ENCODE measurements around the gene DUS1L. TPM values are rescaled to one million over a fixed set of nuclear protein-coding genes. Genes with fewer than 3 reads are reported as not detected.

DUS1L gene
- total RNA-seq, 1 experiment from 2014 or later = 176 TPM

GRCh38 chr17:82086941-82087906, 21.6 kb upstream of the DUS1L start:
- H4K20me1 ChIP-seq (ENCODE audit: insufficient read depth) = peaks cover 2% of the 10 kb centered on the region; the same call in 1 of the 2 replicates
- peaks cover 75 to 100% of the 10 kb centered on the region in 2 experiments for H3K36me3 ChIP-seq (ENCODE audit: control insufficient read depth in 1 of 2, insufficient read depth in 2 of 2, low read length in 2 of 2)
- intact Hi-C loops (cut with micrococcal nuclease) = no loop called here

More at GRCh38 chr17:82086941-82087906, 21.6 kb upstream of the DUS1L start:
- no TSS peak for BruUV-seq (replicated peaks)
- H3K4me2 ChIP-seq (ENCODE audit: low read length) = no peak overlapping the region
- no peak overlapping the region for H3K9ac ChIP-seq (ENCODE audit: low read length)
- TF ChIP-seq FOSL1 (IDR thresholded peaks at IDR 0.05; ENCODE audit: low read depth) (no peak), REST (IDR thresholded peaks at IDR 0.05; ENCODE audit: low read depth) (no peak), EGR1 (IDR thresholded peaks at IDR 0.05; ENCODE audit: low read depth) (no peak), TCF7L2 (IDR thresholded peaks at IDR 0.05; ENCODE audit: borderline replicate concordance, extremely low read depth, insufficient read depth, insufficient read length) (no peak), YY1 (IDR thresholded peaks at IDR 0.05; ENCODE audit: extremely low read depth, insufficient replicate concordance, low read depth, low read length) (no peak), MAX (IDR thresholded peaks at IDR 0.05) (no peak), SIN3A (IDR thresholded peaks at IDR 0.05; ENCODE audit: low read depth) (no peak), CBX3 (IDR thresholded peaks at IDR 0.05; ENCODE audit: low read depth) (no peak), RAD21 (IDR thresholded peaks at IDR 0.05; ENCODE audit: low read depth) (no peak), POLR2AphosphoS5 (IDR thresholded peaks at IDR 0.05; ENCODE audit: low read depth, low read length) (no peak), ELF1 (IDR thresholded peaks at IDR 0.05; ENCODE audit: borderline replicate concordance, low read depth) (no peak), ZFX (IDR thresholded peaks at IDR 0.05) (no peak), CTCF (IDR thresholded peaks at IDR 0.05 in 2 of 3, conservative IDR thresholded peaks at IDR 0.05 in 1 of 3; ENCODE audit: borderline replicate concordance in 1 of 3, insufficient read depth in 1 of 3, low read depth in 2 of 3, low read length in 2 of 3) (no peak), POLR2A (IDR thresholded peaks at IDR 0.05; ENCODE audit: borderline replicate concordance, extremely low read depth, insufficient read depth, insufficient read length) (no peak), CEBPB (IDR thresholded peaks at IDR 0.05; ENCODE audit: low read depth) (no peak), EZH2phosphoT487 (IDR thresholded peaks at IDR 0.05; ENCODE audit: borderline replicate concordance) (no peak)
- H3K27ac ChIP-seq (ENCODE audit: low read depth, low read length) = no peak overlapping the region; the same call in 1 of the 2 replicates
- ChIA-PET POLR2A (interaction anchor here (0.6 kb wide), 1 partner anchor 12 kb away, joined by 3 read pairs; no protein-coding TSS in a partner anchor), CTCF (no interaction called here), RAD21 (ENCODE audit: low non-redundant PET in 1 of 2, low total read pairs in 2 of 2, uncharacterized antibody in 2 of 2, unreplicated experiment in 2 of 2) (no interaction called here)
- H3K9me2 ChIP-seq (ENCODE audit: insufficient read depth) = no peaks in the 10 kb centered on the region
- no peaks in the 10 kb centered on the region for H3K27me3 ChIP-seq (ENCODE audit: insufficient read depth, low read length)
- no peak for ATAC-seq
- H3K79me2 ChIP-seq (ENCODE audit: insufficient read depth, low read length) = peaks cover 68% of the 10 kb centered on the region
- H3K9me3 ChIP-seq (ENCODE audit: control insufficient read depth in 1 of 2, insufficient read depth in 1 of 2, low read depth in 1 of 2, low read length in 2 of 2) = no peaks in the 10 kb centered on the region
- no peak overlapping the region for H2AFZ ChIP-seq (ENCODE audit: low read depth, low read length, poor library complexity, severe bottlenecking)
- H3K4me1 ChIP-seq (ENCODE audit: control insufficient read depth in 1 of 2, insufficient read depth in 2 of 2, low read length in 2 of 2) = no peaks in the 10 kb centered on the region
- no peak for DNase-seq (ENCODE audit: low read depth, low spot score)
- H3K4me3 ChIP-seq (replicated peaks in 1 of 2; ENCODE audit: low read depth in 1 of 2, low read length in 2 of 2) = no peak overlapping the region
